ENCODE measurements around the gene TMEM190. TPM values are rescaled to one million over a fixed set of nuclear protein-coding genes. Genes with fewer than 3 reads are reported as not detected.

TMEM190 gene
- total RNA-seq, 1 experiment from 2014 or later: 0.74 TPM

- H3K9me3 ChIP-seq (ENCODE audit: control insufficient read depth, insufficient read depth, low read depth, low read length): no peaks in the 10 kb centered on the region
- ChIA-PET POLR2A (interaction anchor here (0.7 kb wide), 1 partner anchor 16 kb away, joined by 15 read pairs; no protein-coding TSS in a partner anchor), CTCF (interaction anchor here (0.6 kb wide), 1 partner anchor 121 kb away, joined by 4 read pairs; no protein-coding TSS in a partner anchor)
- BruUV-seq (replicated peaks): no TSS peak
- no peaks in the 10 kb centered on the region for H3K27me3 ChIP-seq (ENCODE audit: control insufficient read depth, insufficient read depth, low read length)
- intact Hi-C loops (cut with micrococcal nuclease; ENCODE audit: unreplicated experiment): no loop called here
- no peak overlapping the region for H3K4me3 ChIP-seq (ENCODE audit: low read depth in 2 of 2, low read length in 2 of 2)
- in situ Hi-C loops (cut with HindIII; ENCODE audit: low pct_unique_long_range_greater_than_20kb, low sequenced_read_pairs): no loop called here
- peaks cover 11% of the 10 kb centered on the region for H3K4me1 ChIP-seq (ENCODE audit: control insufficient read depth, insufficient read depth, low read length)
- H3K36me3 ChIP-seq (ENCODE audit: control insufficient read depth, insufficient read depth, low read length): no peaks in the 10 kb centered on the region
- no peak overlapping the region for H3K27ac ChIP-seq (ENCODE audit: low read length)
- no peak for TF ChIP-seq REST (IDR thresholded peaks at IDR 0.05; ENCODE audit: insufficient read depth in 1 of 2, low read depth in 2 of 2, low read length in 1 of 2)
- ATAC-seq (0 out of 2 replicates have a peak, but pooled peaks have one; percentile 12), DNase-seq (ENCODE audit: low read depth, low spot score) (no peak)
Observed at GRCh38 chr19:55346725-55347441, 29.7 kb upstream of the TMEM190 start.

- H3K27me3 ChIP-seq (ENCODE audit: control insufficient read depth, insufficient read depth, low read length): no peaks in the 10 kb centered on the region
- H3K4me1 ChIP-seq (ENCODE audit: control insufficient read depth, insufficient read depth, low read length): peaks cover 11% of the 10 kb centered on the region
- POLR2A ChIA-PET: interaction anchor here (0.5 to 2.3 kb wide), 2 partner anchors 8 to 918 kb away, joined by 6 to 24 read pairs; partner anchors contain the start of gene KMT5C
- BruUV-seq (replicated peaks): no TSS peak
- ATAC-seq (no peak), DNase-seq (ENCODE audit: low read depth, low spot score) (no peak)
- no peak overlapping the region for H3K4me3 ChIP-seq (ENCODE audit: low read depth in 2 of 2, low read length in 2 of 2)
- in situ Hi-C loops (cut with HindIII; ENCODE audit: low pct_unique_long_range_greater_than_20kb, low sequenced_read_pairs) (no loop called here), intact Hi-C loops (cut with micrococcal nuclease; ENCODE audit: unreplicated experiment) (no loop called here)
- H3K36me3 ChIP-seq (ENCODE audit: control insufficient read depth, insufficient read depth, low read length): no peaks in the 10 kb centered on the region
- no peaks in the 10 kb centered on the region for H3K9me3 ChIP-seq (ENCODE audit: control insufficient read depth, insufficient read depth, low read depth, low read length)
- CTCF ChIA-PET: interaction anchor here (0.5 to 1.7 kb wide), 2 partner anchors 13 to 46 kb away, joined by 6 to 7 read pairs; no protein-coding TSS in a partner anchor
- TF ChIP-seq CTCF (IDR thresholded peaks at IDR 0.05): no peak
- no peak for TF ChIP-seq REST (IDR thresholded peaks at IDR 0.05; ENCODE audit: insufficient read depth in 1 of 2, low read depth in 2 of 2, low read length in 1 of 2)
- TF ChIP-seq TCF7L2 (IDR thresholded peaks at IDR 0.05; ENCODE audit: low read depth, low read length): no peak
- no peak for TF ChIP-seq POLR2AphosphoS5 (IDR thresholded peaks at IDR 0.05; ENCODE audit: low read depth, low read length)
- no peak for TF ChIP-seq SIN3A (IDR thresholded peaks at IDR 0.05; ENCODE audit: borderline replicate concordance, insufficient read depth, low read depth, low read length)
- no peak overlapping the region for H3K27ac ChIP-seq (ENCODE audit: low read length)
Observed at GRCh38 chr19:55347442-55348009, 29.1 kb upstream of the TMEM190 start.
